Fibroblast of villous mesenchyme (primary cell): ENCODE data around the gene PFKP. TPM values are rescaled to one million over a fixed set of nuclear protein-coding genes. Genes with fewer than 3 reads are reported as not detected.

ENCODE experiments used
- DNase-seq: peaks from one replicate; pipeline ENCODE4 v3.0.0-alpha.2; 2010; ENCODE audit warnings: low read depth
- H3K4me3 ChIP-seq: 2 replicates; pipeline ENCODE4 v1.5.1; 2011; ENCODE audit warnings: low read depth, mild to moderate bottlenecking, low read length
- CTCF ChIP-seq: IDR thresholded peaks from 2 replicates; pipeline ENCODE4 v1.5.1; 2012; ENCODE audit warnings: low read depth, mild to moderate bottlenecking, low read length; ENCODE audit not compliant: insufficient read depth
- total RNA-seq: library from RNA; depleted of rRNA; stranded (reverse); fragments of >200 nt; gene quantifications from 2 replicates; pipeline ENCODE4 v1.2.3, GENCODE V29; 2012

Gene PFKP
- total RNA-seq, 1 donor = 120 TPM

- DNase-seq = no peak
- TF ChIP-seq CTCF = no peak
Observed at GRCh38 chr10:3140280-3140679, 72.9 kb downstream of the PFKP start.

GRCh38 chr10:3141351-3142005 is 74.1 kb downstream of the PFKP start:
- DNase-seq = no peak

More at GRCh38 chr10:3140280-3140679, 72.9 kb downstream of the PFKP start:
- no peak overlapping the region for H3K4me3 ChIP-seq

GRCh38 chr10:3142146-3142875 is 75.0 kb downstream of the PFKP start:
- no peak for TF ChIP-seq CTCF
- no peak overlapping the region for H3K4me3 ChIP-seq
- DNase-seq = no peak

More at GRCh38 chr10:3141351-3142005, 74.1 kb downstream of the PFKP start:
- H3K4me3 ChIP-seq = no peak overlapping the region
- TF ChIP-seq CTCF = no peak

- TF ChIP-seq CTCF = no peak
Observed at GRCh38 chr10:3143366-3143765, 76.0 kb downstream of the PFKP start.

GRCh38 chr10:3143791-3144434 is 76.6 kb downstream of the PFKP start:
- TF ChIP-seq CTCF = no peak
- DNase-seq = no peak
- no peak overlapping the region for H3K4me3 ChIP-seq

More at GRCh38 chr10:3143366-3143765, 76.0 kb downstream of the PFKP start:
- H3K4me3 ChIP-seq = no peak overlapping the region
- no peak for DNase-seq

GRCh38 chr10:3145366-3145765 is 78.0 kb downstream of the PFKP start:
- no peak for TF ChIP-seq CTCF
- DNase-seq = no peak
- H3K4me3 ChIP-seq = no peak overlapping the region
